SKM-1 (cell line): ENCODE measurements around the gene UBE4A.

Experiments
- DNase-seq: peaks from one replicate; lab custom pipeline; 2025; ENCODE audit not compliant: unreplicated experiment; lab: John Stamatoyannopoulos, UW

Gene UBE4A

GRCh38 chr11:118359295-118359958 is at the start of gene UBE4A:
Gene UBE4A (plus strand): TSS chr11:118359600. CDS start chr11:118365081, 5,481 bp downstream.
- peak; percentile 95 for DNase-seq

GRCh38 chr11:118310271-118310670 is 49.1 kb upstream of the UBE4A start:
- no peak for DNase-seq

- DNase-seq = no peak
These were observed 48.5 kb upstream of the UBE4A start for GRCh38 chr11:118310781-118311485.

- no peak for DNase-seq
These were observed 47.9 kb upstream of the UBE4A start for GRCh38 chr11:118311518-118311917.

- no peak for DNase-seq
These were observed 47.1 kb upstream of the UBE4A start for GRCh38 chr11:118312328-118312727.

GRCh38 chr11:118313242-118313641 is 46.2 kb upstream of the UBE4A start:
- no peak for DNase-seq

GRCh38 chr11:118314988-118315411 is 44.4 kb upstream of the UBE4A start:
- no peak for DNase-seq

GRCh38 chr11:118318124-118318523 is 41.3 kb upstream of the UBE4A start:
- DNase-seq = no peak

GRCh38 chr11:118318581-118319336 is 40.6 kb upstream of the UBE4A start:
- DNase-seq = peak; percentile 25

- DNase-seq = peak; percentile 94
These were observed 40.1 kb upstream of the UBE4A start for GRCh38 chr11:118319337-118319707.

- DNase-seq = no peak
These were observed 38.9 kb upstream of the UBE4A start for GRCh38 chr11:118320515-118320914.

- DNase-seq = peak; percentile 32
These were observed 37.9 kb upstream of the UBE4A start for GRCh38 chr11:118321386-118322082.

- no peak for DNase-seq
These were observed 36.7 kb upstream of the UBE4A start for GRCh38 chr11:118322721-118323120.

GRCh38 chr11:118325283-118325682 is 34.1 kb upstream of the UBE4A start:
- no peak for DNase-seq

GRCh38 chr11:118328745-118329144 is 30.7 kb upstream of the UBE4A start:
- DNase-seq = no peak

GRCh38 chr11:118334745-118335144 is 24.7 kb upstream of the UBE4A start:
- DNase-seq = no peak

GRCh38 chr11:118338637-118339061 is 20.8 kb upstream of the UBE4A start:
- no peak for DNase-seq

- no peak for DNase-seq
These were observed 20.0 kb upstream of the UBE4A start for GRCh38 chr11:118339281-118339961.

- DNase-seq = no peak
These were observed 19.0 kb upstream of the UBE4A start for GRCh38 chr11:118340449-118340848.

- DNase-seq = no peak
These were observed 18.1 kb upstream of the UBE4A start for GRCh38 chr11:118341261-118341660.
